Hepatocyte (in vitro differentiated cells): ENCODE data around the gene SHISA7. TPM values are rescaled to one million over a fixed set of nuclear protein-coding genes. Genes with fewer than 3 reads are reported as not detected.

Experiments
- DNase-seq: peaks from one replicate; pipeline ENCODE4 v3.0.0-alpha.2; 2016; ENCODE audit warnings: low spot score
- H2AFZ ChIP-seq: fragments of 200-600 bp; sonication (generic); 2 replicates; pipeline ENCODE4 v1.6.0; 2016; ENCODE audit warnings: antibody characterized with exemption, mild to moderate bottlenecking
- H3K27ac ChIP-seq: fragments of 200-600 bp; sonication (generic); 2 replicates; pipeline ENCODE4 v1.5.1; 2016; ENCODE audit warnings: mild to moderate bottlenecking
- H3K27me3 ChIP-seq: fragments of 200-600 bp; sonication (generic); 2 replicates; pipeline ENCODE4 v1.6.1; 2016
- H3K36me3 ChIP-seq: fragments of 200-600 bp; sonication (generic); replicated peaks from 2 replicates; pipeline ENCODE4 v1.5.1; 2016; ENCODE audit warnings: low read depth; ENCODE audit not compliant: insufficient read depth
- H3K4me1 ChIP-seq: fragments of 200-600 bp; sonication (generic); 2 replicates; pipeline ENCODE4 v1.5.1; 2016; ENCODE audit warnings: mild to moderate bottlenecking, moderate library complexity; ENCODE audit not compliant: insufficient read depth
- H3K4me2 ChIP-seq: fragments of 200-600 bp; sonication (generic); 2 replicates; pipeline ENCODE4 v1.6.0; 2016
- H3K4me3 ChIP-seq: fragments of 200-600 bp; sonication (generic); 2 replicates; pipeline ENCODE4 v1.5.1; 2016; ENCODE audit warnings: mild to moderate bottlenecking
- H3K79me2 ChIP-seq: fragments of 200-600 bp; sonication (generic); 2 replicates; pipeline ENCODE4 v1.6.0; 2017; ENCODE audit warnings: mild to moderate bottlenecking
- H3K9me2 ChIP-seq: fragments of 200-600 bp; sonication (generic); replicated peaks from 2 replicates; pipeline ENCODE4 v1.6.0; 2017; ENCODE audit warnings: mild to moderate bottlenecking; ENCODE audit not compliant: insufficient read depth
- H3K9me3 ChIP-seq: fragments of 200-600 bp; sonication (generic); 2 replicates; pipeline ENCODE4 v1.5.1; 2016; ENCODE audit warnings: low read depth, mild to moderate bottlenecking
- H4K20me1 ChIP-seq: fragments of 200-600 bp; sonication (generic); 2 replicates; pipeline ENCODE4 v1.6.0; 2016; ENCODE audit warnings: mild to moderate bottlenecking; ENCODE audit not compliant: insufficient read depth, poor library complexity, severe bottlenecking
- EZH2 ChIP-seq: fragments of 200-600 bp; sonication (generic); IDR thresholded peaks from 2 replicates; pipeline ENCODE4 v1.6.1; 2016; ENCODE audit warnings: antibody characterized with exemption, mild to moderate bottlenecking, borderline replicate concordance
- EZH2phosphoT487 ChIP-seq: fragments of 200-600 bp; sonication (generic); IDR thresholded peaks from one replicate; pipeline ENCODE4 v1.6.1; 2018; ENCODE audit warnings: antibody characterized with exemption, mild to moderate bottlenecking, low read depth, moderate library complexity; ENCODE audit not compliant: unreplicated experiment, severe bottlenecking
- WGBS: methylation state at CpG from one replicate; pipeline ENCODE4 v1.1.6; 2016; ENCODE audit warnings: low lambda C conversion rate; ENCODE audit errors: missing lambda C conversion rate; 5-methylcytosine and 5-hydroxymethylcytosine counted together
- polyA plus RNA-seq: library from polyadenylated mRNA; unstranded; fragments of >200 nt; fragmentation: Nextera tagmentation; extraction: Ambion mirVana; gene quantifications from 2 replicates; pipeline ENCODE4 v1.2.1, GENCODE V29; 2016
- total RNA-seq: library from RNA; depleted of rRNA; stranded (reverse); fragments of >200 nt; gene quantifications from 2 replicates; pipeline ENCODE4 v1.2.3, GENCODE V29; 2014
- TF ChIP-seq, protein P1 (sequence below): fragments of 200-600 bp; sonication (generic); IDR thresholded peaks from 2 replicates; pipeline ENCODE4 v1.5.1; 2016; ENCODE audit warnings: antibody characterized with exemption, mild to moderate bottlenecking; ENCODE audit not compliant: poor library complexity

Gene SHISA7
- total and polyA plus RNA-seq, 2 experiments from 2014 or later = not detected

DNA sequence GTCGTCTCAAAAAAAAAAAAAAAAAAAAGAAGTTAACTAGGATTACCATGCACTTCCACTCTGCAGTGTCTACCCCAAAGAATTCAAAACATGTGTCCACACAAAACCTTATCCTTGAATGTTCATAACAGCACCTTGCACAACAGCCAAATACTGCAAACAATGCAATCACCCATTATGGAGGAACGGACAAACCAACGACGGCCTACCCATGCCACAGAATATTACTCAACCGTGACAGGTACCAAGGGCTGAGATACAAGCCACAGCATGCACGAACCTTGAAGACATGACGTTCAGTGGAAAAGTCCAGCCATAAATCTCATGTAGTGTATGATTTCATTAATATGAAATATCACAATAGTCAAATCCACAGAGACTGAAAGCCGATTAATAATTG, 3.0 kb upstream of the SHISA7 start:
- H3K9me2 ChIP-seq = no peaks in the 10 kb centered on the region
- 80% methylated on average over 8 of the region's 8 CpGs for WGBS
- H3K4me2 ChIP-seq = no peak overlapping the region

GRCh38 chr19:55444646-55445045, 1.5 kb upstream of the SHISA7 start:
- H3K4me2 ChIP-seq = no peak overlapping the region
- no peaks in the 10 kb centered on the region for H3K36me3 ChIP-seq
- H3K27ac ChIP-seq = no peak overlapping the region
- H2AFZ ChIP-seq = no peak overlapping the region
- no peak for DNase-seq
- peaks cover 69% of the 10 kb centered on the region for H3K27me3 ChIP-seq
- H3K9me2 ChIP-seq = no peaks in the 10 kb centered on the region
- no peaks in the 10 kb centered on the region for H4K20me1 ChIP-seq
- 58% methylated on average over 11 of the region's 11 CpGs for WGBS
- no peaks in the 10 kb centered on the region for H3K9me3 ChIP-seq
- TF ChIP-seq EZH2phosphoT487 (no peak), EZH2 (no peak)
- TF ChIP-seq, protein P1, sequence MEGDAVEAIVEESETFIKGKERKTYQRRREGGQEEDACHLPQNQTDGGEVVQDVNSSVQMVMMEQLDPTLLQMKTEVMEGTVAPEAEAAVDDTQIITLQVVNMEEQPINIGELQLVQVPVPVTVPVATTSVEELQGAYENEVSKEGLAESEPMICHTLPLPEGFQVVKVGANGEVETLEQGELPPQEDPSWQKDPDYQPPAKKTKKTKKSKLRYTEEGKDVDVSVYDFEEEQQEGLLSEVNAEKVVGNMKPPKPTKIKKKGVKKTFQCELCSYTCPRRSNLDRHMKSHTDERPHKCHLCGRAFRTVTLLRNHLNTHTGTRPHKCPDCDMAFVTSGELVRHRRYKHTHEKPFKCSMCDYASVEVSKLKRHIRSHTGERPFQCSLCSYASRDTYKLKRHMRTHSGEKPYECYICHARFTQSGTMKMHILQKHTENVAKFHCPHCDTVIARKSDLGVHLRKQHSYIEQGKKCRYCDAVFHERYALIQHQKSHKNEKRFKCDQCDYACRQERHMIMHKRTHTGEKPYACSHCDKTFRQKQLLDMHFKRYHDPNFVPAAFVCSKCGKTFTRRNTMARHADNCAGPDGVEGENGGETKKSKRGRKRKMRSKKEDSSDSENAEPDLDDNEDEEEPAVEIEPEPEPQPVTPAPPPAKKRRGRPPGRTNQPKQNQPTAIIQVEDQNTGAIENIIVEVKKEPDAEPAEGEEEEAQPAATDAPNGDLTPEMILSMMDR = no peak
- H3K4me3 ChIP-seq = no peak overlapping the region
- no peaks in the 10 kb centered on the region for H3K79me2 ChIP-seq
- H3K4me1 ChIP-seq = no peaks in the 10 kb centered on the region

More for the DNA sequence above, 3.0 kb upstream of the SHISA7 start:
- no peak overlapping the region for H2AFZ ChIP-seq
- no peak overlapping the region for H3K27ac ChIP-seq
- no peaks in the 10 kb centered on the region for H3K79me2 ChIP-seq
- H3K9me3 ChIP-seq = no peaks in the 10 kb centered on the region
- no peak for DNase-seq
- no peaks in the 10 kb centered on the region for H4K20me1 ChIP-seq
- no peak for TF ChIP-seq EZH2phosphoT487
- TF ChIP-seq, protein P1 = no peak
- TF ChIP-seq EZH2 = no peak
- H3K36me3 ChIP-seq = no peaks in the 10 kb centered on the region
- no peaks in the 10 kb centered on the region for H3K4me1 ChIP-seq
- H3K4me3 ChIP-seq = no peak overlapping the region
- peaks cover 65% of the 10 kb centered on the region for H3K27me3 ChIP-seq

DNA sequence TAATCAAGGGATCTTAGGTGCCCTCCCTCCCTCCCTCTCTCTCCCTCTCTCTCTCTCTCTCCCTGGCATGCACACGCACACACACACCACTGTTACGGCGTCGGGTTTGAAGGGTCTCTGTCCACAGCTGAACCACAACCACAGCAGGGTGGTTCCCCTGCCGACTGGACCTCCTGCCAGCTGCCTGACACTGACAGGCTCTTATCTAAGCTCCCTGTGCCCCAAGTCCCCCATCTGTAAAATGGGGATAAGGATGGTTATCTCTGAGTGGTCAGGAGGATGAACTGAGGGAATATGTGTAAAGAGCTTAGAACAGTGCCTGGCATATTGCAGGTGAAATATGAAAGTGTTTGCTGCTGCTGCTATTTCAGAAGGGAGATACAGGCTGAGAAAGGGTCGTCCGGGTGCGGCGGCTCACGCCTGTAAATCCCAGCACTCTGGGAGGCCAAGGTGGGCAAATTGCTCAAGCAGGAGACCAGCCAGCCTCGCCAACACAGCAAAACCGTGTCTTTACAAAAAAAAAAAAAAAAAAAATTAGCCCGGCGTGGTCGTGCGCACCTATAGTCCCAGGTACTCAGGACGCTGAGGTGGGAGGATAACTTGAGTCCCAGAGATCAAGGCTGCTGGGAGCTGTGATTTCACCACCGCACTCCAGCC, 852 bp upstream of the SHISA7 start:
- H3K79me2 ChIP-seq = no peaks in the 10 kb centered on the region
- no peak overlapping the region for H2AFZ ChIP-seq
- no peak for DNase-seq
- H3K4me3 ChIP-seq = no peak overlapping the region
- WGBS = 60% methylated on average over 15 of the region's 18 CpGs
- H3K4me1 ChIP-seq = no peaks in the 10 kb centered on the region
- H3K27ac ChIP-seq = no peak overlapping the region
- H4K20me1 ChIP-seq = no peaks in the 10 kb centered on the region
- no peak overlapping the region for H3K4me2 ChIP-seq
- H3K9me2 ChIP-seq = no peaks in the 10 kb centered on the region
- H3K27me3 ChIP-seq = peaks cover 71% of the 10 kb centered on the region
- TF ChIP-seq EZH2 (no peak), EZH2phosphoT487 (no peak)
- TF ChIP-seq, protein P1 = no peak
- H3K36me3 ChIP-seq = no peaks in the 10 kb centered on the region
- H3K9me3 ChIP-seq = no peaks in the 10 kb centered on the region
